Measurements from ENCODE around the gene GRK6. TPM values are rescaled to one million over a fixed set of nuclear protein-coding genes. Genes with fewer than 3 reads are reported as not detected.
A peak's percentile ranks its signal among the peaks of the same experiment; 100 is the strongest.

Gene GRK6
- total RNA-seq, 1 donor from 2014 or later: 59.4 TPM

GRCh38 chr5:177423671-177424070 is 2.8 kb upstream of the GRK6 start:
- no peak overlapping the region for H3K4me3 ChIP-seq
- H3K27ac ChIP-seq: no peak overlapping the region
- intact Hi-C loops (cut with DNase I): no loop called here
- DNase-seq (no peak), ATAC-seq (no peak)
- no peaks in the 10 kb centered on the region for H3K36me3 ChIP-seq
- TF ChIP-seq, protein P1, sequence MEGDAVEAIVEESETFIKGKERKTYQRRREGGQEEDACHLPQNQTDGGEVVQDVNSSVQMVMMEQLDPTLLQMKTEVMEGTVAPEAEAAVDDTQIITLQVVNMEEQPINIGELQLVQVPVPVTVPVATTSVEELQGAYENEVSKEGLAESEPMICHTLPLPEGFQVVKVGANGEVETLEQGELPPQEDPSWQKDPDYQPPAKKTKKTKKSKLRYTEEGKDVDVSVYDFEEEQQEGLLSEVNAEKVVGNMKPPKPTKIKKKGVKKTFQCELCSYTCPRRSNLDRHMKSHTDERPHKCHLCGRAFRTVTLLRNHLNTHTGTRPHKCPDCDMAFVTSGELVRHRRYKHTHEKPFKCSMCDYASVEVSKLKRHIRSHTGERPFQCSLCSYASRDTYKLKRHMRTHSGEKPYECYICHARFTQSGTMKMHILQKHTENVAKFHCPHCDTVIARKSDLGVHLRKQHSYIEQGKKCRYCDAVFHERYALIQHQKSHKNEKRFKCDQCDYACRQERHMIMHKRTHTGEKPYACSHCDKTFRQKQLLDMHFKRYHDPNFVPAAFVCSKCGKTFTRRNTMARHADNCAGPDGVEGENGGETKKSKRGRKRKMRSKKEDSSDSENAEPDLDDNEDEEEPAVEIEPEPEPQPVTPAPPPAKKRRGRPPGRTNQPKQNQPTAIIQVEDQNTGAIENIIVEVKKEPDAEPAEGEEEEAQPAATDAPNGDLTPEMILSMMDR (IDR thresholded peaks at IDR 0.05): no peak
- no peaks in the 10 kb centered on the region for H3K9me3 ChIP-seq
- H3K27me3 ChIP-seq (ENCODE audit: low read depth): no peaks in the 10 kb centered on the region
- H3K4me1 ChIP-seq: peaks cover 23% of the 10 kb centered on the region

DNA sequence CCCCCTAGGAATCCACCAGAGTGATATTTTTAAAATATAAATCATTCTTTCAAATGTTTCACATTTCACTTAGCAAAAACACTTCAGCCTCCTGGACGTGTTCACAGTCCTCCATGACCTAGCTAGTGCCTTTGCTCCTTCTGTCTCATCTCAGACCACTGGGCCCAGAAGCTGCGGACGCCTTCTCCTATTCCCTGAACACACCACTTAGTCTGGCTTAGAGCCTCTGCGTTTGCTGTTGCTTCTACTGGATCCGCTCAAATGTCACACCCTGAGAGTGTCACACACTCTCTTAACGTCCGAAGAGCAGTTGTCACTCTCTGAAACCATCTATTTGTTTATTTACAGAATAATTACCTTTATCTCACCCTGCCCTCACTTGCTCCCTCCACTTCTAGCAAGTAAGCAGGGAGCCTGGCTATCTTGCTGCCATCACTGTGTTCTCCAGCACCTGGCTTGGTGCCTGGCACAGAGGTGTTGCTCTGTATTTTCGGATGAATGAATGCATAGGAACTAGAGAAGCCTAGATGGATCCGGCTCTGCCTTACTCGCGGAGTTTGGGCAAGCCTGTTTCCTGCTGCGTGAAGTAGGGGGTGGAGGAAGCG is 1.2 kb upstream of the GRK6 start:
- H3K36me3 ChIP-seq: no peaks in the 10 kb centered on the region
- H3K9me3 ChIP-seq: no peaks in the 10 kb centered on the region
- H3K27me3 ChIP-seq (ENCODE audit: low read depth): no peaks in the 10 kb centered on the region
- no peak for ATAC-seq
- DNase-seq: no peak
- H3K27ac ChIP-seq: peak overlapping the region; percentile 92
- intact Hi-C loops (cut with DNase I): no loop called here
- TF ChIP-seq, protein P1 (IDR thresholded peaks at IDR 0.05): no peak
- H3K4me1 ChIP-seq: peaks cover 39% of the 10 kb centered on the region
- H3K4me3 ChIP-seq: peak overlapping the region; percentile 57

GRCh38 chr5:177425801-177426565 is 493 bp upstream of the GRK6 start:
- H3K27ac ChIP-seq: peak overlapping the region; percentile 92
- ATAC-seq (peak; percentile 97), DNase-seq (peak; percentile 100)
- peaks cover 46% of the 10 kb centered on the region for H3K4me1 ChIP-seq
- H3K36me3 ChIP-seq: peaks cover 3% of the 10 kb centered on the region
- H3K27me3 ChIP-seq (ENCODE audit: low read depth): no peaks in the 10 kb centered on the region
- TF ChIP-seq, protein P1 (IDR thresholded peaks at IDR 0.05): no peak
- peak overlapping the region; percentile 57 for H3K4me3 ChIP-seq
- no peaks in the 10 kb centered on the region for H3K9me3 ChIP-seq
- intact Hi-C loops (cut with DNase I): no loop called here

DNA sequence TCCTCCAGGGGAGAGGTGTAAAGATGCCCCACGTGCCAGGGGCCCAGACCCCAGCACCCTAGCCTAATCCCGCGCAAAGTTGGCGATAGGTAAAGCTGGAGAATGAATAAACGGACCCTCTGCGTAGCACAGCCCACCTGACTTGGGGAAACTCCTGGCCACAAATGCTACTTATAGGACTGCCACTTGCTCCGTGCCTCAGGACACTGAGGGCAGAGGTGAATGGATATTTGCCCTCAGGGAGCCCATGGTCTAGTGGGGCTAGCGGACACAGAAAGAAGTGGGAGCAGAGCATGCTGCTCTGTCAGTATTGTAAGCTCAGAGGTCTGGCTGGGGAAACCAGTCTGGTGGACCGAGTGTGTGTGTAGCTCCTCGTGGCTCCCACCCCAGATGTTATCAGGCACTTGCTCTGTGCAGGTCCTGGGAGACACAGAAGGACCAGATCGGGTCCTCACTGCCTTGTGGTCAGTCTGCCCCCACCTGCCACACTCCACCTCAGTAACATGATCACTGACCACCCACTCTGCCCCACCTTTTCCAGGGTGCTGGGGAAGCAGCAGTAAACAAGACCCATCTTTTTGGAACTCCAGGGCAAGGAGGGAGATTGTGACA is 841 bp downstream of the GRK6 start:
- intact Hi-C loops (cut with DNase I): no loop called here
- peak overlapping the region; percentile 80 for H3K4me3 ChIP-seq
- no peaks in the 10 kb centered on the region for H3K9me3 ChIP-seq
- ATAC-seq (no peak), DNase-seq (no peak)
- peaks cover 59% of the 10 kb centered on the region for H3K4me1 ChIP-seq
- peak overlapping the region; percentile 90 for H3K27ac ChIP-seq
- H3K36me3 ChIP-seq: peaks cover 15% of the 10 kb centered on the region
- no peaks in the 10 kb centered on the region for H3K27me3 ChIP-seq (ENCODE audit: low read depth)
- TF ChIP-seq, protein P1 (IDR thresholded peaks at IDR 0.05): no peak

DNA sequence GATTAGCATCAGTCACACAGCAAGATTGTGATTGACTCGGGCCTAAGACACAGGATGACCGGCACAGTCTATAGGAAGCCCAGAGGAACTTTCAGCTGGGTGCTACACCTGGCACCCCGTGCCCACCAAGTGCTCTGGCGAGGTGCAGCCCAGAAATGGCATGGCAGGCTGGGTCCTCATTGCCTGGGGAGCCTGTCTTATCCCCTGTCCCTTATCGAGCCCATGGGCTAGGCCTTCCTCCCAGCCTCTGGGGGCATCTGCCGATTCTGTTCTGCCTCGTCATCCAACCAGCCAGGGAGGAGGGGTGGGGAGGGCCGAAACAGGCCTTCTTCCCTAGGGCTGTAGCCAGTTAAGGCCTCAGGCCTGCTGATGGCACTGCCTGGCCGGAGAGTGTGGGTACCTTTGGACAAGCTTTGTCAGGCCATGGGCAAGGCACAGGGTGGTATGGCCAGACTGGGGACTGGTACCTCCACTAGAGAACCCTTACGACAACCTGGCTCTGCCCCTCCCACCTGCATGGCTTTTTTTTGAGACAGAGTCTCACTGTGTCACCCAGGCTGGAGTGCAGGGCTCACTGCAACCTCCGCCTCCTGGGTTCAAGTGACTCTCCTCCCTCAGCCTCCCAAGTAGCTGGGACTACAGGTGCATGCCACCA is 1.6 kb downstream of the GRK6 start:
- H3K4me1 ChIP-seq: peaks cover 65% of the 10 kb centered on the region
- TF ChIP-seq, protein P1 (IDR thresholded peaks at IDR 0.05): no peak
- H3K27me3 ChIP-seq (ENCODE audit: low read depth): no peaks in the 10 kb centered on the region
- ATAC-seq (no peak), DNase-seq (peak; percentile 59)
- peaks cover 22% of the 10 kb centered on the region for H3K36me3 ChIP-seq
- H3K4me3 ChIP-seq: peak overlapping the region; percentile 80
- H3K27ac ChIP-seq: peak overlapping the region; percentile 90
- intact Hi-C loops (cut with DNase I): no loop called here
- H3K9me3 ChIP-seq: no peaks in the 10 kb centered on the region

Measured in lower lobe of right lung (tissue), 2 donors.